MCF 10A (cell line): ENCODE measurements around the gene ITGA3. TPM values are rescaled to one million over a fixed set of nuclear protein-coding genes. Genes with fewer than 3 reads are reported as not detected.

Experiments used
- BruUV-seq: library from RNA; stranded (reverse); fragments of 400-500 nt; replicated peaks from 2 replicates; lab custom pipeline; 2021; lab: Mats Ljungman, UMichigan
- CTCF ChIA-PET: fragments of 300-600 bp; sonication (Branson Sonifier 250); formaldehyde crosslinking; extraction: SDS; loops from one replicate; lab custom pipeline; 2021; ENCODE audit warnings: antibody characterized with exemption, inconsistent platforms; lab: Yijun Ruan, JAX
- POLR2A ChIA-PET: fragments of 300-600, 350-650 bp; sonication (Branson Sonifier 250); formaldehyde crosslinking; extraction: SDS; loops from one replicate; lab custom pipeline; 2020; ENCODE audit warnings: antibody characterized with exemption, inconsistent platforms; lab: Yijun Ruan, JAX
- DNase-seq: peaks from one replicate; pipeline ENCODE4 v3.0.0-alpha.2; 2018; ENCODE audit not compliant: unreplicated experiment
- H3K27ac Mint-ChIP-seq: one replicate; pipeline ENCODE4 v1.8.0; 2022; ENCODE audit warnings: mild to moderate bottlenecking, low read depth, mixed read lengths; ENCODE audit not compliant: unreplicated experiment
- H3K27me3 Mint-ChIP-seq: one replicate; pipeline ENCODE4 v1.8.0; 2022; ENCODE audit warnings: mixed read lengths; ENCODE audit not compliant: insufficient read depth, unreplicated experiment
- H3K36me3 Mint-ChIP-seq: one replicate; pipeline ENCODE4 v1.8.0; 2022; ENCODE audit warnings: mild to moderate bottlenecking, moderate library complexity, mixed read lengths; ENCODE audit not compliant: insufficient read depth, unreplicated experiment
- H3K4me1 Mint-ChIP-seq: one replicate; pipeline ENCODE4 v1.8.0; 2022; ENCODE audit warnings: mixed read lengths; ENCODE audit not compliant: insufficient read depth, unreplicated experiment
- H3K4me3 Mint-ChIP-seq: one replicate; pipeline ENCODE4 v1.8.0; 2022; ENCODE audit warnings: mild to moderate bottlenecking, moderate library complexity, mixed read lengths; ENCODE audit not compliant: unreplicated experiment
- H3K9me3 Mint-ChIP-seq: one replicate; pipeline ENCODE4 v1.8.0; 2022; ENCODE audit warnings: mixed read lengths; ENCODE audit not compliant: unreplicated experiment
- CTCF ChIP-seq: fragments of 200-600 bp; IDR thresholded peaks from one replicate; pipeline ENCODE4 v1.8.0; 2022; ENCODE audit warnings: antibody characterized with exemption, mild to moderate bottlenecking; ENCODE audit not compliant: unreplicated experiment
- intact Hi-C: fragments of 100-400 bp; cut with micrococcal nuclease; formaldehyde crosslinking; loops from 2 replicates; pipeline ENCODE4 v1.14.1; 2022
- total RNA-seq: library from RNA; stranded (reverse); gene quantifications from 2 replicates; pipeline ENCODE4 v1.2.3, GENCODE V29; 2022

ITGA3 gene
- total RNA-seq, 1 experiment from 2014 or later = 588 TPM

GRCh38 chr17:50115756-50116155 lies 59.8 kb downstream of the ITGA3 start:
- Mint-ChIP-seq H3K27me3 (peaks cover 30% of the 10 kb centered on the region), H3K4me1 (no peaks in the 10 kb centered on the region), H3K27ac (no peak overlapping the region), H3K4me3 (no peak overlapping the region), H3K36me3 (peaks cover 10% of the 10 kb centered on the region), H3K9me3 (no peaks in the 10 kb centered on the region)
- DNase-seq = no peak
- POLR2A ChIA-PET = interaction anchor here (0.6 kb wide), 1 partner anchor 135 kb away, joined by 3 read pairs; no protein-coding TSS in a partner anchor
- CTCF ChIA-PET = interaction anchor here (0.6 to 3.9 kb wide), 8 partner anchors 15 to 544 kb away, joined by 3 to 15 read pairs (median 6); partner anchors contain the start of gene PDK2
- TF ChIP-seq CTCF = no peak
- no TSS peak for BruUV-seq
- intact Hi-C loops = loop anchor here (1.0 kb wide), 1 partner anchor 46 kb away; no protein-coding TSS in a partner anchor

DNA sequence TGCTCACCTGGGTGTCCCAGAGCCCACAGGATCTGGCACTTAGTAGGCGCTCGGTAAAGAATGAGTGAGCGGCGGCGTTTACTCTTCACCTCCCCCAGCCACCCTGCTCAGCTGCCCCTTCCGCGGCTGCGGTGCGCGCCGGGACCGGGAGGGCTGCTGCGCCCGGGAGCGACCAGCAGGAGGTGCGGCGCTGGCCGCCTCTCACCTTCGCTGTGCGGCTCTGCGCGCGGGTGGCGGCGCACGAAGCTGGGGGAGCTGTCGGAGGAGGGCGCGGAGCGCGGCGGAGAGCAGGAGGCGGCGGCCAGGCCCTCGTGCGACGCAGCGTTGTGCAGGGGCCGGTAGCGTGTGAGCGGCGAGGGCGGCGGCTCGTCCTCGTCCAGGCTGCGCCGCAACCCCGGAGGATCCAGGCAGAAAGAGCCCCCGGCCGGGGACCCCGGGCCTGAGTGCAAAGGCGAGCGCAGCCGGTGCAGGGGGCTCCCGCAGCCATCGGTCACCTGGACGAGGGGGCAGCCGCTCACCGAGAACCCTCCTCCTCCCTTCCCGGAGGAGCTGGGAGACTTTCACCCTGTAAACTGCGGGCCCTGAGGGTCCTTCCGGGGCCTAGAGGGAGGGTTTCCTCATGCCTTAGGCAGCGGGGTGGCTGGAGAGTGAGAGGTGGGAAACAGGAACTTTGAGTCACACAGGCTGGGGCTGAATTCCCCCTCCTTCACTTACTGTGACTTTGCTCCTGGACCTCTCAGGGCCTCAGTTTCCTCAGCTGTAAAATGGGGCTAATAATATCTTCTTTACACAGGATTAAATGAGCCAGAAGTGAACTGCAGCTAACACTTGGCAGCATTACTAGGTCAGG lies 61.5 kb downstream of the ITGA3 start:
- peaks cover 41% of the 10 kb centered on the region for H3K27me3 Mint-ChIP-seq
- CTCF ChIA-PET = interaction anchor here (0.6 to 3.9 kb wide), 8 partner anchors 11 to 44 kb away, joined by 3 to 15 read pairs (median 4); partner anchors contain the start of gene PDK2

DNA sequence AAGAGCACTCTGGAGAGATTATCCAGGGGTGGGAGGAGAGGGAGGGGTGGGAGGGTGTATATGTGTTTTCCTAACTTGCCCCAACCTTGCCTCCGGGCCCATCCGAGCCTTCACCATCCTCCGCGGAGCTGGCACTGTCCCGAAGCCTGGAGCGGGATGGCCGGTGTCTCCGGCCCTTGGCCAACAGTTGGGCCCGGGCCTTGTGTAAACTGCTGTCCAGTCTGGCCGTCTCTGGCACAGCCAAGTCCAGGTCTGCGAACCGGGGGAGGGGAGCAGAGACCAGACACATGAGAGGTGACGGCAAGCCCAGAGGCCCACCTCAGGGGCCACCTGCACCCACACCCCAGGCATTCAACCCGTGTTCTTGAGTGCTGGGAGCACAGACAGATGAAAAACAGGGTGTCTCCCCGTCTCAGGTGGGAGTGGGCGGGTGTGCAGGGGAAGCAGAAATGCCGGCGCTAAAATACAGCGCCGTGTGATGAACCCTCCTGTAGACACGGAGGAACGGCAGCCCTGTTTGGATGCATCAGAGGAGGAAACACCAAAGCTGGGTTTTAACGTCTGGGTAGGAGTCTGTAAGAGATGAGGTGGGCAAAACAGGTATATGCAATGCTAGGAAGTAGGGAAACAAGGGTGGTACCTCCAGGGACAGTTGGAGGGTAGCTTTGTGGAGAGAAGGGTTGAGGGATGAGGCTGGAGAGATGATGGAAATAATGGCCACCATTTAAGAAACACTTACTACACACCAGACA lies 62.3 kb downstream of the ITGA3 start:
- intact Hi-C loops = no loop called here
- no TSS peak for BruUV-seq
- Mint-ChIP-seq H3K4me3 (no peak overlapping the region), H3K27me3 (peaks cover 49% of the 10 kb centered on the region), H3K27ac (no peak overlapping the region), H3K4me1 (no peaks in the 10 kb centered on the region), H3K9me3 (no peaks in the 10 kb centered on the region), H3K36me3 (peaks cover 5% of the 10 kb centered on the region)
- no peak for DNase-seq
- POLR2A ChIA-PET = no interaction called here
- CTCF ChIA-PET = interaction anchor here (0.6 to 3.9 kb wide), 8 partner anchors 10 to 43 kb away, joined by 3 to 15 read pairs (median 6); partner anchors contain the start of gene PDK2
- no peak for TF ChIP-seq CTCF

More for the DNA sequence above, 61.5 kb downstream of the ITGA3 start:
- POLR2A ChIA-PET = no interaction called here
- Mint-ChIP-seq H3K9me3 (no peaks in the 10 kb centered on the region), H3K4me3 (no peak overlapping the region), H3K4me1 (no peaks in the 10 kb centered on the region), H3K27ac (no peak overlapping the region), H3K36me3 (peaks cover 5% of the 10 kb centered on the region)
- DNase-seq = no peak
- intact Hi-C loops = no loop called here
- TF ChIP-seq CTCF = peak; percentile 30
- BruUV-seq = no TSS peak

- ChIA-PET CTCF (interaction anchor here (0.7 to 2.0 kb wide), 7 partner anchors 11 to 178 kb away, joined by 3 to 8 read pairs (median 5); partner anchors contain the start of gene PDK2), POLR2A (no interaction called here)
- H3K4me1 Mint-ChIP-seq = no peaks in the 10 kb centered on the region
- no peaks in the 10 kb centered on the region for H3K9me3 Mint-ChIP-seq
- no peak overlapping the region for H3K27ac Mint-ChIP-seq
- DNase-seq = no peak
- H3K36me3 Mint-ChIP-seq = peaks cover 5% of the 10 kb centered on the region
- intact Hi-C loops = no loop called here
- peaks cover 49% of the 10 kb centered on the region for H3K27me3 Mint-ChIP-seq
- no peak overlapping the region for H3K4me3 Mint-ChIP-seq
- no peak for TF ChIP-seq CTCF
- no TSS peak for BruUV-seq
These were observed 62.9 kb downstream of the ITGA3 start for GRCh38 chr17:50118828-50119218.
